ENCODE measurements around the gene PMFBP1. TPM values are rescaled to one million over a fixed set of nuclear protein-coding genes. Genes with fewer than 3 reads are reported as not detected.
A peak's percentile ranks its signal among the peaks of the same experiment; 100 is the strongest.

Gene PMFBP1
- polyA plus RNA-seq, 1 donor from 2014 or later: 0.11 TPM

DNA sequence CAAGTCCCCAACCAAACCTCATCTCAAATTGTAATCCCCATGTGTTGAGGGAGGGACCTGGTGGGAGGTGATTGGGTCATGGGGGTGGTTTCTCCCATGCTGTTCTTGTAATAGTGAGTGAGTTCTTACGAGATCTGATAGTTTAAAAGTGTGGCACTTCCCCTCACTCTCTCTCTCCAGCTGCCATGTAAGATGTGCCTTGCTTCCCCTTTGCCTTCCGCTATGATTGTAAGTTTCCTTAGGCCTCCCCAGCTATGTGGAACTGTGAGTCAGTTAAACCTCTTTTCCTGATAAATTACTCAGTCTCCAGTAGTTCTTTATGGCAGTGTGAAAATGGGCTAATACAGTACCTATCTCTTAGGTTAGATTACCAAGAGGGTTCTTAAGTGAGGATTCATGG, 5.8 kb downstream of the PMFBP1 start:
- Mint-ChIP-seq H3K4me1 (no peaks in the 10 kb centered on the region), H3K9me3 (peaks cover 0 to 5% (median 4%) of the 10 kb centered on the region in 3 donors), H3K27ac (no peak overlapping the region), H3K4me3 (no peak overlapping the region), H3K27me3 (peaks cover 3% of the 10 kb centered on the region), H3K36me3 (peaks cover 2% of the 10 kb centered on the region)

DNA sequence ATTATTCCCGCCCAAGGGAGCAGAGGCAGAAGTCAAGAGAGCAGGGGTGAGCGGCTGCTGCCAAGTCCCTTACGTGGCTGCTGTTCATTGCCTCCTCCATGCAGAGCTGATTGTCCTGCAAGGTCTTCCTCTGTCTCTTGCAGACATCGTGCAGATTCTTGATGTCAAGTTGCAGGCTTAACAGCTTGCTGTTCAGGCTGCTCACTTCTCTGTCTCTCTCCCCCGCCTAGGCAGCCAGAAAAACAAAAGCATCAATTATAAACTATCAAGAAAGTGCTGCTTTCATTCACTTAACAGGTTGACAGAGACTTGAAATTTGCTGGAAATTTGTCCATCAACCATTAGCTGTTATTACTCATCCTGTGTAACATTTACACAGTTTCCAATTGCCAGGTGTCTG, 7.3 kb downstream of the PMFBP1 start:
- Mint-ChIP-seq H3K27ac (no peak overlapping the region), H3K9me3 (peaks cover 0 to 5% (median 4%) of the 10 kb centered on the region in 3 donors), H3K4me1 (no peaks in the 10 kb centered on the region), H3K4me3 (no peak overlapping the region), H3K27me3 (peaks cover 3% of the 10 kb centered on the region), H3K36me3 (peaks cover 2% of the 10 kb centered on the region)

DNA sequence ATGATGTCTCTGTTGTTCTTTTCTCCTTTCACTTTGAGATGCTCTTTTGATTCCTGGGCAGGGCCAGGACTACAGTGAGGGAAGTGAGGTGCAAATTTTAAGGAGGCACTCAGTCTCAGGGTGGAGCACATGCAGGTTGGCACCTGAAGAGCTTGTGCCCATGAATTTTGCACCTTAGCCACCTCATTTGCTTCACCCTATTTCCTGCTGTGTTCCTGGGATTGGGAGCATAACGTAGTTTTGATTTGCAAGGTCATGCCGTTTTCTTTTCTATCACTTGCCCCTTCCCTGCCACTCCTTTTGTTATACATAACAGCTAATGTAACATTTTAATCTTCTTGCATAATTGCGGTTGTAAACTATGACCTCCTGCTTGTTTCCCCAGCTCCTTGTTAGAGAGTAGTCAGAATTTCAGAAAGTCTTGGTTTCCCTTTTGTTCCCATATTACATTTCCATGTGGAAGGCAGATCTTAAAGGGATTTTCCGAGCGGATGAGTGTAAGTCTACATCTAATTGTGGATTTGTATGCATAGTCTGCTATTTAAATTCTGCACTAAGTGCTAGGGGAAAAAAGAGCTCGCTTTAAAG, 9.8 kb downstream of the PMFBP1 start:
- Mint-ChIP-seq H3K36me3 (peaks cover 2% of the 10 kb centered on the region), H3K4me1 (no peaks in the 10 kb centered on the region)

DNA sequence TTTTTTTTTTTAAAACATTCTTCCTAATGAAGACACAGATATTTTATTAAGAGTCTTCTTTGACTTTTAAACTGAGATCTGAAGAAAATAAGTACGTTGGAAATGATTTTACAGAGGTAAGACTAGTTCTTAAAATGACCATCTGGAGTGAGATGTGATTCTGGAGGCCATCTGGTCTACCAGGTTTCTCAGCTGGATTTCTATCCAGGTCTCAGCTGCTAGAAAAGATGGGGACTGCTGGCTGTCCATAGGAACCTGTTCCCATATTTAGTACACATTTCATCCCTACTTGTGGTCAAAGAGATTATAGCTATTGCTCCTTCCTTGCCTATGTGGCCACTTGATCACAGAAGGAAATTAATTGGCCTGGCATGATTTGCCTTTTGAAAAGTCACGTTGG, 12.2 kb downstream of the PMFBP1 start:
- peaks cover 2% of the 10 kb centered on the region for H3K36me3 Mint-ChIP-seq
- H3K9me3 Mint-ChIP-seq: peaks cover 0 to 2% (median 0%) of the 10 kb centered on the region in 3 donors
- no peaks in the 10 kb centered on the region for H3K4me1 Mint-ChIP-seq
- no peak overlapping the region for H3K4me3 Mint-ChIP-seq
- H3K27ac Mint-ChIP-seq: no peak overlapping the region
- no peaks in the 10 kb centered on the region for H3K27me3 Mint-ChIP-seq

More for the DNA sequence above, 9.8 kb downstream of the PMFBP1 start:
- Mint-ChIP-seq H3K27me3 (peaks cover 3% of the 10 kb centered on the region), H3K27ac (no peak overlapping the region), H3K4me3 (no peak overlapping the region), H3K9me3 (peaks cover 0 to 4% (median 4%) of the 10 kb centered on the region in 3 donors)

DNA sequence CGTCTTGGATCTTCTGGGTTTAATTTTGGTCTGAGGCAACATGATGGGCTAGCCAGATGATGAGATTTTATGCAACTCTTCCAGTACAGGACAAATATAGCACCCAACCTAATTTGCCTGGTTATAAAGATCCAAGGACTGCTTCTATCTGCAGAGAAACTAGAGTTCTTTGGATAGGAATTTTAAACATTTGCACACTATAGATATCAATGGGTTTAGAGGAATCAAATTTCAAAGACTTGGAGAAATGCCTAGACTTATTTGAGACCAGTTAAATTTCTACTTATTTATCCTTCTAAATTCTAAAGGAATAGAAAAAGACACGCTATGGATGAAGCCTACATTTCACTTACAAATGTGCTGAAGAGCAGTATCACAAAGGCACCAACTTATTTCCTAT, 12.6 kb downstream of the PMFBP1 start:
- Mint-ChIP-seq H3K4me1 (no peaks in the 10 kb centered on the region), H3K27me3 (no peaks in the 10 kb centered on the region), H3K4me3 (no peak overlapping the region), H3K36me3 (peaks cover 2% of the 10 kb centered on the region), H3K9me3 (peaks cover 0 to 2% (median 0%) of the 10 kb centered on the region in 3 donors), H3K27ac (no peak overlapping the region)

DNA sequence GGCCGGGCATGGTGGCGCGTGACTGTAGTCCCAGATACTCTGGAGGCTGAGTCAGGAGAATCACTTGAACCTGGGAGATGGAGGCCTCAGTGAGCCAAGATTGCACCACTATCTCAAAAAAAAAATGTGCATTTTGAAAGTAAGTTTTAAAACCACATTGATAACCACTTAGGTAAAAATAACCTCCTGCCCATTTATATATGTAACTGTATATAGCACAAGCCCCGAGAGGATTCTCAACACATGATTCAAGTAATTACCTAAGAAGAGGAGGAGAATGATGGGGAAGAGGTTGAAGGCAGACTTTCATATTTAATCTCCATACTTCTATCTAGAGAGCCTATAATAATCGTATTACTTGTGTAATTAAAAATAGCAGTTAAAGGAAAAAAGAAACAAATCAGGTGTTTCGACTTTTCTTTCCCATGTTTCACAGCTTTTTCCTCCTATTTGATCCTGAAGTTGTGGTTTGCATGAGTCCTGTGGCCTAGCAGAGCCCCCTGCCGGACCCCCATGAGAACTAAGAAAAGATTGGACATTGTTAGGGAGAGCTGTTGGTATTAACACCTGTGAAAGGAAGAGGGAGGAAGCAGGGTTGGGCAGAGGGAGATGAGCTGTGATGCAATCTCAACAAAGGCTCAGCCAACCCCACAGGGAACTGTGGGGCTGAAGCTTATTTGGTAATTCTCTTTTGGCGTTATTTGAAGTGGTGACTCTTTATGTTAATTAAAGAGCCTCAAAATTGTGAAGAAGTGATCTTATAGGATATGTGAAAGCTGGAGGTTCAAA, 22.1 kb downstream of the PMFBP1 start:
- Mint-ChIP-seq H3K4me3 (no peak overlapping the region), H3K4me1 (peaks cover 0 to 3% (median 2%) of the 10 kb centered on the region in 3 donors), H3K27ac (no peak overlapping the region), H3K36me3 (peaks cover 3% of the 10 kb centered on the region), H3K27me3 (no peaks in the 10 kb centered on the region), H3K9me3 (peaks cover 0 to 6% (median 0%) of the 10 kb centered on the region in 3 donors)

DNA sequence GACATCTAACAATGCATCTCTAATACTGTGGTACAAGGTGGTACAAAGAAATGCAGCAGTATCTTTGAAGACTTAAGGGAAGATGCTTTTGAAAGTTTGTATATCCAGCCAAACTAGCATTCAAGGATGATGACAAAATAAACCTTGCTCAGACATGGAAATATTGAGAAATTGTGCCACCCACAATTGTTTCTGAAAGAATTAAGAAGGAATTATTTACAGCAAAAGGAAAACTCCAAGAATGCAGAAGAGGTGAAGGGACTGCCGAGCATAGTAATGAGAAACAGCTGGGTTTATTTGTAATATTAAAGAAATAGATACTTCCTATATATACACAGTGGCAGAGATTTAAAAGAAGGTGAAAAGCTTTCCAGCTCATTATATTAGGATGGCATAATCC, 29.5 kb downstream of the PMFBP1 start:
- H3K4me3 Mint-ChIP-seq: no peak overlapping the region
- H3K4me1 Mint-ChIP-seq: no peaks in the 10 kb centered on the region
- peaks cover 3% of the 10 kb centered on the region for H3K36me3 Mint-ChIP-seq
- peaks cover 1% of the 10 kb centered on the region for H3K27me3 Mint-ChIP-seq
- no peak overlapping the region for H3K27ac Mint-ChIP-seq
- H3K9me3 Mint-ChIP-seq: peaks cover 0 to 6% (median 0%) of the 10 kb centered on the region in 3 donors

DNA sequence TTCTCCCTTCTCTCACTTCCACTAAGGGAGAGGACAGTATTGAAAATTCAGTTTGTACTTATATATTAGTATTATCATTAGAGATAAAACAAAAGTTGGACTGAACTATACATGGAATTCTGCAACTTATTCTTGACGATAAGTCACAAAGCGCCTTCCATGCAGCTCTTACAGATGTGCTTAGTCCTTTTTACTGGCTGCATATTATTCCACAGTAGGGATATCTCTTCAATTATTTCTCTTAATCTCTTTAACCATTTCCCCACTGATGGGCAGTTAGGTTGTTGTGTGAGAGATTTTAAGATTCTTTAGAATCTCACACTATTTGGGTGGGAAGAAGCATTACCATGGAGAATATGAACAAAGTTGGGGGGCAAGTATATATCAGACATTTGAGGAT, 32.0 kb downstream of the PMFBP1 start:
- H3K4me3 Mint-ChIP-seq: no peak overlapping the region
- no peaks in the 10 kb centered on the region for H3K36me3 Mint-ChIP-seq
- H3K4me1 Mint-ChIP-seq: no peaks in the 10 kb centered on the region
- peaks cover 0 to 3% (median 0%) of the 10 kb centered on the region in 3 donors for H3K9me3 Mint-ChIP-seq
- H3K27ac Mint-ChIP-seq: no peak overlapping the region
- H3K27me3 Mint-ChIP-seq: peaks cover 1% of the 10 kb centered on the region

DNA sequence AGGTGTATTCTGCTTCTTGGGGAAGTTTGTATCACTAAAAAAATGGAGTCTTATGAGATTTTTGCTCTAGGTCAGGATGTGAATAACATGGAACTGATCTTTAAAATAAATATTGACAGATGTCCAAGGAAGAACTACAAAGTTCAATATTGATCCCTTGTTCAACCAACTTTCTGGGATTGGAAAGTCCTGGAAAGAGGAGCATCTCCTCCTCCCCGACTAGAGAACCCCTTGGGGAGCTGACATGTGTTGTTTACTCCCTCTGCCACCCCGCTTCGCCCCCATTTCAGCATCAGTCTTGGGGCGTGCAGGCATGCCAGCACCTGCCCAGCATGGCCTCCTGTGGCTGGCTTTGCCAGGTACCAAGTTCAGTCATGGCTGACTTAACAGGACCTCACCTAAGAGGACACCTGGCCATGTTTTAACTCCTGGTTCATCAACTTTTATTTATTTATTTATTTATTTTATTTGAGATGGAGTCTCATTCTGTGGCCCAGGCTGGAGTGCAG, 33.8 kb downstream of the PMFBP1 start:
- H3K4me3 Mint-ChIP-seq: no peak overlapping the region
- no peaks in the 10 kb centered on the region for H3K4me1 Mint-ChIP-seq
- no peaks in the 10 kb centered on the region for H3K36me3 Mint-ChIP-seq
- no peak overlapping the region for H3K27ac Mint-ChIP-seq
- H3K9me3 Mint-ChIP-seq: peaks cover 0 to 2% (median 0%) of the 10 kb centered on the region in 3 donors
- peaks cover 1% of the 10 kb centered on the region for H3K27me3 Mint-ChIP-seq

DNA sequence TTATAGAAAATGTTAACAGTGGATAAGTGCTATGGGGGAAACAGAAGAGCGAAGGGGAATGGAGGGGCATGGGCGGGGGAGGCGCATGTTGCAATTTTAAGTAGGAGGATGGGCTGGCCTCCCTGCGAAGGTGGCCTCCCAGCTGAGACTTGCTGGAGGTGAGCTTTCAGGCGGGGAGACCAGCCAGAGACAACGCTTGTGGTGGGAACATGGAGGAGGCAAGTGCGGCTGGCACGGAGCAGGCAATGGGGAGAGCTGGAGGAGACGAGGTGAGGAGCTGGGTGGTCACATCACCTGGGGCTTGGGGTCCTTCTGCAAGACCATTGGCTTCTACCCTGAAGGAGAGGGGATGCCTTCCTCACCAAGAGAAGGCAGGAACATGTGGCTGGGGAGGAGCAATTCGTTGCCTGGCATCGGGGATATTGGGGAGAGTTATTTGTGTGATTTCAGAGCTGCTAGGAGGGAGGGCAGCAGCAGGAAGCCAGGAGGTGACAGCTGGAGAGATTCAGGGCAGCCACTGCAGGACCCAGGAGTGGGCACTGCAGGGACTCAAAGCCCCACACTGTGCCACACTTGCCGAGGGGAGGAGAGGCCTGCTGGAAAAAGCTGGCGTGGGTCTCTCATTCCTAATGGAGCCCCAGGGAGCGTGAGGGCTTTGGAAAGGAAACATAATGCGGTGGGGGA, 34.4 kb downstream of the PMFBP1 start:
- Mint-ChIP-seq H3K4me1 (no peaks in the 10 kb centered on the region), H3K36me3 (no peaks in the 10 kb centered on the region)

DNA sequence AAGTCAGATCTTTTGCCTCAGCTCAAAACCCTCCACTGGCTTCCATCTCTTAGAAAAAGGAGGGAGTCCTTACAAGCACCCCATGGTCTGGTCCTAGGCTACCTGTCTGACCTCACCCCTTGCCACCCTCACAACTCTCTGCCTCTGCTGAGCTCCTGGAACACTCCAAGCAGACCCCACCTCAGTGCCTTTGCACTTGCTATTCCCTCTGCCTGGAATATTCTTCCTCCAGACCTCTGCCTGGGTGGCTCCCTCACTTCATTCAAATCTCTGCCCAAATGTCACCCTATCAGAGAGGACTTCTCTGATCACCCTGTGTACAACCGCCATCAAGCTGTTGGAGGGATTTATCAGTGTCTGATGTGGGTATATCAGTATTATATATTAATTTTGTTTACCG, 37.4 kb downstream of the PMFBP1 start:
- Mint-ChIP-seq H3K36me3 (no peaks in the 10 kb centered on the region), H3K27ac (peak overlapping the region in 1 of 3 donors; percentile 50), H3K4me1 (no peaks in the 10 kb centered on the region), H3K27me3 (peaks cover 1% of the 10 kb centered on the region), H3K4me3 (no peak overlapping the region), H3K9me3 (no peaks in the 10 kb centered on the region)

More for the DNA sequence above, 34.4 kb downstream of the PMFBP1 start:
- Mint-ChIP-seq H3K4me3 (no peak overlapping the region), H3K27ac (no peak overlapping the region), H3K27me3 (peaks cover 1% of the 10 kb centered on the region), H3K9me3 (no peaks in the 10 kb centered on the region)

DNA sequence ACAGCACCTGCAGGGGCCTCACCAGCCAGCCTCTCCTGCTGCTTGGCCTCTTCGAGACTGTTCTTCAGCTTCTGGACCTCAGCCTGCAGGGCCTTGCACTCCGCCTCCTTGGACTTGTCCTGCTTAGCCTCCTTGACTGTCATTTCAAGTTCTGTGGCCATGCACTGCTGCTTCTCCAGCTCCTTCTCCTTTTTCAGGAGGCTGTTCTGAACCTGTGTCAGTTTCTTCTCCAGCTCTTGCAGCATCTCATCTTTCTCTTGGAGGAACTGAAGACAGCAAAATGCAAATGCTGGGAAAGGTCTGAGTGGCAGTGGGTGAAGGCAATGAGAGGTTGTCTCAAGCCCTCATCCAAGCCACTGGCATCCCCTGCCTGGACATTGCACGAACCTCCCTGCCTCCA, 39.2 kb downstream of the PMFBP1 start:
- Mint-ChIP-seq H3K9me3 (no peaks in the 10 kb centered on the region), H3K4me3 (no peak overlapping the region), H3K4me1 (no peaks in the 10 kb centered on the region), H3K27ac (peak overlapping the region in 1 of 3 donors; percentile 82), H3K27me3 (peaks cover 1% of the 10 kb centered on the region), H3K36me3 (peaks cover 2% of the 10 kb centered on the region)

DNA sequence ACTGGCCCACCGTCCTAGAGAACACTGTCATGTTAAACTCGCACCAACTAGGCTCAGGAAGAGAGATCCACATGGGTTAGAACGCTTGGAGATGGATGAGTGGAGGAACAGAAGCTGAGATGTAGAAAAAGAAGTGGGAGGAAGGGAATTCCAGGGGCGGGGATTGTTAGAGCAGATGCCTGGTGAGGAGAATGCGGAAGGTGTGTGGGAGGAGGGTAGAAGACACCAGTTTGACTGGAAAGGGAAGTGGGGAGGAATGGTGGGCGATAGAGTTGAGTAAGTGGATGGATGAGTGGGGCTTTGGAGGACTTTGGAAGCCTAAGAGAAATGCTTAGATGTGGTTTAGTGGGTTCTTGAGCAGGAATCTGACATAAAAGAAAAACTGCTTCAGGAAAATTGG, 40.9 kb downstream of the PMFBP1 start:
- H3K9me3 Mint-ChIP-seq: no peaks in the 10 kb centered on the region
- H3K27me3 Mint-ChIP-seq: no peaks in the 10 kb centered on the region
- H3K4me3 Mint-ChIP-seq: no peak overlapping the region
- H3K4me1 Mint-ChIP-seq: no peaks in the 10 kb centered on the region
- peaks cover 2% of the 10 kb centered on the region for H3K36me3 Mint-ChIP-seq
- no peak overlapping the region for H3K27ac Mint-ChIP-seq

DNA sequence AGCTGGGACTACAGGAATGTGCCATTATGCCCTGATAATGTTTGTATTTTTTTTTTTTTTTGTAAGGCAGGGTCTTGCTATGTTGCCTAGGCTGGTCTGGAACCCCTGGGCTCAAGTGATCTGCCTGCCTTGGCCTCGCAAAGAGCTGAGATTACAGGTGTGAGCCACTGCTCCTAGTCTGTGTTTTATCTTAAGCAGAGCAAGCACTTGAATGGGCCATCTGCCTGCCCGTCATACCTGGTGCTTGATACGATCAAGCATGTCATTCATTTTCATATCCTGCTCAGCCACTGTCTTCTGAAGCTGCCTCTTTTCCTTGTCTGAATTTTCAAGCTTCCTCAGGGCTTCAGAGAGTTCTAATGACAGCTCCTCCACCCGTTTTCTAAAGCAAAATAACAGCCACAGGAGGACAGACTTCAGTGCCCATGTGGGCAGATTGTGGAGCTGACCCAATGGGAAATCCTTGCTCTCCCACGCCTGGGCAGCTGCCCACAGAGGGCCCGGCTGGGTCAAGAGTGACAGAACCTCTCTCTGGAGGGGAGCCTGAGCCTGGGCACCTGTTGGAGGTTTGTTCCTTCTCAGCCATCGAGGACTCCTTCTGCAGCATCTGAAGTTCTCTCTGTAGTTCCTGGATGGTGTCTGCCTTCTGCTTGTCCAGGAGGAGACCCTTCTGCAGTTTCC, 41.8 kb downstream of the PMFBP1 start:
- Mint-ChIP-seq H3K4me1 (peaks cover 0 to 3% (median 0%) of the 10 kb centered on the region in 3 donors), H3K36me3 (peaks cover 2% of the 10 kb centered on the region), H3K27ac (no peak overlapping the region), H3K27me3 (no peaks in the 10 kb centered on the region), H3K4me3 (no peak overlapping the region), H3K9me3 (no peaks in the 10 kb centered on the region)

DNA sequence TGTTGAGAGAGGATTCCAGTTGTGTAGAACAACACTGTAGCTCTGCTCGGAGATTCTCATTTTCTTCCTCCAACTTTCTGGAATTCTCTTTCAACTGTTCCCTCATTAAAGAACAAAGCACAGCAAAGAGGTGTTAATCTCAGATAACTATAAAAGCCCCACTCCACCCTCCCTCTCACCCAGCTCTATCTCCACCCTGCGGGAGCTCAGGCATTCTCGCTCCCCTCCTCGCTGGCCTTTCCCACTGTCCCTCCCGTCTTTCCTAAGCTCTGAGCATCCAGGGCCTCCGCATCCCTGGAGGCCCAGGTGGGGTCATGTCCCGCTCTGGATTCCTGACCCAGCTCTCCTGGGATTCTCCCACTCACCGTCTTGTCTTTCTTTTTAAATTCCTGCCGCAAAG, 43.3 kb downstream of the PMFBP1 start:
- H3K36me3 Mint-ChIP-seq: peaks cover 2% of the 10 kb centered on the region
- H3K9me3 Mint-ChIP-seq: no peaks in the 10 kb centered on the region
- H3K27ac Mint-ChIP-seq: no peak overlapping the region
- H3K27me3 Mint-ChIP-seq: no peaks in the 10 kb centered on the region
- H3K4me1 Mint-ChIP-seq: peaks cover 0 to 3% (median 0%) of the 10 kb centered on the region in 3 donors
- H3K4me3 Mint-ChIP-seq: no peak overlapping the region

Data from IgD-negative memory B cell (primary cell).